ENCODE results near the gene HHLA2.

DNA sequence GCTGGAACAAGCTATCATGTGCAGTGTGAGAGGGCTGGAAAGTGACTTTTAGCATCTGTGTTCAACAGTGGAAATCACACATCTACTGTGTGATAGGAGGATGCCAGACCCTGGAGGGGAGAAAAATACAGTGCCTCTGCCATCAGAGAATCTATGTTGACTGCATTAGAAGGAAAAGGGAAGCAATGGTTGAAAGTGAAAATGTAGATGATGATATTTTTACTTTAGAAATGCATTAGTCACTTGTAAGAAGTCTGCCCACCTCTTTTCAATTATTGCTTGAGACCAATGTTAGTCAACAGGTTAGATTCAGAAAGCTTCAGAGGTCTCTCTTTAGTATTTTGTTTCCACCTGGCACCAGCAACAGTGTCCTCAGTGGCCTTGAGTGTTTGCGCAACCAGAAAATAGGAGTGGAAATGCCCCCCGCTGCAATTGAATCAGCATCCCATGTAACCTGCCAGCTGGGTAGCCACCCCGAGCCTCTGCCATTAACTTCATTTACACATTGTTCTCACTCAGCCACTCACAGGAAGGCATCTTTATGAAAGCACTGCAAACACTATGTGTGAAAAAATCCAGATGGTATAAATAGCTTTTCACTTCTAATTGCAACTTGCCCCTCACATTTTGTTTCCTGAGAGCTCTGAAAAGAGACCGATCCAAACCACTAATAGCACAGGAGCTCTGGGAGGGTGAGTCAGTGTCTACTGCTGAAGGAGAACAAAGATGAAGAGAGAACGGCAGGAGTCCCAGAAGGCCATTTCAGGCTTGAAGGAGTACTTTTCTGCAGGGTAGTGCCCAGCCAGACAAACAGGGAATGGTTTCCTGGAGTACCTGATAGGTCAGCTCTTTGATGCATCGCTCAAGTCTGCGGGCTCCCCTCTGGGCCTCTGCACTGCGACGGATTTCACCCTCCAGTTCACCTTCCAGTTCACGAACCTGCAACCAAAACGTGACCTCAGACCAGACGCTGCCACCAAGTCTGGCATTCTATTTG is 92.1 kb downstream of the HHLA2 start:
- no peak for TF ChIP-seq EZH2 (IDR thresholded peaks at IDR 0.05; ENCODE audit: low read length)
- TF ChIP-seq CTCF (optimal IDR thresholded peaks at IDR 0.05 in 1 of 3, IDR thresholded peaks at IDR 0.05 in 1 of 3, conservative IDR thresholded peaks at IDR 0.05 in 1 of 3; ENCODE audit: extremely low read depth in 1 of 3, insufficient read depth in 2 of 3, low read length in 3 of 3) = no peak

All from keratinocyte (primary cell).